Trophoblast cell (in vitro differentiated cells and primary cell): ENCODE data around the gene RSBN1L.
"Not testable (repeated sequence)": the region's sequence is repeated elsewhere in the genome, so short reads cannot be mapped to it uniquely, and the experiment has no call there.

ENCODE experiments used
- DNase-seq, 2 donors: peaks; one replicate each; pipeline ENCODE4 v3.0.0-alpha.2; 2016
- H2AFZ ChIP-seq: 2 replicates; pipeline ENCODE4 v1.6.1; 2013; ENCODE audit warnings: low read length, moderate library complexity, mild to moderate bottlenecking; ENCODE audit not compliant: insufficient read depth, poor library complexity
- H2AK5ac ChIP-seq: 2 replicates; pipeline ENCODE4 v1.6.1; 2013; ENCODE audit warnings: mild to moderate bottlenecking, low read length
- H2BK120ac ChIP-seq: 2 replicates; pipeline ENCODE4 v1.6.1; 2013; ENCODE audit warnings: low read length, mild to moderate bottlenecking, moderate library complexity; ENCODE audit not compliant: insufficient read depth, poor library complexity
- H2BK12ac ChIP-seq: 2 replicates; pipeline ENCODE4 v1.6.1; 2013; ENCODE audit warnings: mild to moderate bottlenecking, low read length, moderate library complexity
- H2BK5ac ChIP-seq: 2 replicates; pipeline ENCODE4 v1.6.1; 2013; ENCODE audit warnings: low read length, low read depth, moderate library complexity, mild to moderate bottlenecking; ENCODE audit not compliant: poor library complexity
- H3K14ac ChIP-seq: 2 replicates; pipeline ENCODE4 v1.6.1; 2013; ENCODE audit warnings: mild to moderate bottlenecking, low read length
- H3K18ac ChIP-seq: 2 replicates; pipeline ENCODE4 v1.6.1; 2013; ENCODE audit warnings: mild to moderate bottlenecking, low read length
- H3K23ac ChIP-seq: 2 replicates; pipeline ENCODE4 v1.6.1; 2013; ENCODE audit warnings: low read length
- H3K27ac ChIP-seq: 2 replicates; pipeline ENCODE4 v1.5.1; 2013; ENCODE audit warnings: low read depth, mild to moderate bottlenecking, inconsistent platforms, low read length, moderate library complexity
- H3K27me3 ChIP-seq: 2 replicates; pipeline ENCODE4 v1.6.1; 2013; ENCODE audit warnings: inconsistent platforms, mild to moderate bottlenecking, low read length, moderate library complexity; ENCODE audit not compliant: insufficient read depth
- H3K36me3 ChIP-seq, 2 experiments: 1 replicate in 1 of 2; 2 replicates in 1 of 2; pipeline ENCODE4 v1.6.1; 2013; ENCODE audit warnings: low read length in 2 of 2, mild to moderate bottlenecking in 2 of 2, moderate library complexity in 1 of 2; ENCODE audit not compliant: insufficient read depth in 2 of 2, control insufficient read depth in 1 of 2
- H3K4ac ChIP-seq: 2 replicates; pipeline ENCODE4 v1.6.1; 2013; ENCODE audit warnings: low read depth, mild to moderate bottlenecking, low read length, moderate library complexity
- H3K4me1 ChIP-seq, 2 experiments: 1 replicate in 1 of 2; 2 replicates in 1 of 2; pipeline ENCODE4 v1.6.1; 2013; ENCODE audit warnings: low read length in 2 of 2, mild to moderate bottlenecking in 2 of 2, moderate library complexity in 1 of 2; ENCODE audit not compliant: insufficient read depth in 2 of 2, control insufficient read depth in 1 of 2
- H3K4me2 ChIP-seq: 2 replicates; pipeline ENCODE4 v1.6.1; 2013; ENCODE audit warnings: inconsistent platforms, mild to moderate bottlenecking, low read length, moderate library complexity
- H3K4me3 ChIP-seq: 2 replicates; pipeline ENCODE4 v1.5.1; 2013; ENCODE audit warnings: mild to moderate bottlenecking, low read depth, low read length, inconsistent platforms
- H3K79me1 ChIP-seq: one replicate; pipeline ENCODE4 v1.6.1; 2013; ENCODE audit warnings: low read length
- H3K79me2 ChIP-seq: 2 replicates; pipeline ENCODE4 v1.6.1; 2013; ENCODE audit warnings: low read length, mild to moderate bottlenecking; ENCODE audit not compliant: control insufficient read depth, insufficient read depth, poor library complexity
- H3K9ac ChIP-seq: 2 replicates; pipeline ENCODE4 v1.6.1; 2013; ENCODE audit warnings: mild to moderate bottlenecking, low read length
- H3K9me3 ChIP-seq: 2 replicates; pipeline ENCODE4 v1.6.1; 2013; ENCODE audit warnings: low read depth, mild to moderate bottlenecking, control low read depth, inconsistent platforms, low read length; ENCODE audit not compliant: insufficient read depth
- H4K12ac ChIP-seq: 2 replicates; pipeline ENCODE4 v1.6.1; 2013; ENCODE audit warnings: low read depth, mild to moderate bottlenecking, low read length, moderate library complexity
- H4K8ac ChIP-seq: 2 replicates; pipeline ENCODE4 v1.6.1; 2013; ENCODE audit warnings: low read depth, mild to moderate bottlenecking, low read length, moderate library complexity
- H4K91ac ChIP-seq: one replicate; pipeline ENCODE4 v1.6.1; 2013; ENCODE audit warnings: low read depth, mild to moderate bottlenecking, low read length, moderate library complexity
- WGBS: extraction: QIAGEN DNeasy Blood & Tissue Kit; methylation state at CpG from one replicate; pipeline ENCODE4 v1.1.7; 2013; ENCODE audit warnings: missing lambda C conversion rate; ENCODE audit not compliant: insufficient read length, insufficient coverage; ENCODE audit errors: extremely low coverage; 5-methylcytosine and 5-hydroxymethylcytosine counted together

The RSBN1L gene

DNA sequence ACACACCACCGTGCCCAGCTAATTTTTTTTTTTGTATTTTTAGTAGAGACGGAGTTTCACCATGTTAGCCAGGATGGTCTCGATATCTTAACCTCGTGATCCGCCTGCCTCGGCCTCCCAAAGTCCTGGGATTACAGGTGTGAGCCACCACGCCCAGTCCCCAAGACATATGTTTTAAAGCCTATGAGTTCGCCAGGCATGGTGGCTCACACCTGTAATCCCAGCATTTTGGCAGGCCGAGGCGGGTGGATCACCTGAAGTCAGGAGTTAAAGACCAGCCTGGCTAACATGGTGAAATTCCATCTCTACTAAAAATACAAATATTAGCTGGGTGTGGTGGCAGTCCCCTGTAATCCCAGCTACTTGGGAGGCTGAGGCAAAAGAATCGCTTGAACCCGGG lies 43.4 kb upstream of the RSBN1L start:
- not testable (repeated sequence) for H3K79me1 ChIP-seq, H2AFZ ChIP-seq, H3K79me2 ChIP-seq, H4K91ac ChIP-seq, H3K27ac ChIP-seq, H3K27me3 ChIP-seq, H3K14ac ChIP-seq, H3K9me3 ChIP-seq, H3K4me2 ChIP-seq, H3K9ac ChIP-seq, H3K23ac ChIP-seq, H4K12ac ChIP-seq, H2BK120ac ChIP-seq, DNase-seq, H3K4me1 ChIP-seq, H3K18ac ChIP-seq, H2AK5ac ChIP-seq, H2BK5ac ChIP-seq, H2BK12ac ChIP-seq, H3K4ac ChIP-seq, H4K8ac ChIP-seq, H3K4me3 ChIP-seq
- H3K36me3 ChIP-seq: peaks cover 26 to 27% of the 10 kb centered on the region in 2 experiments
- no CpG with 5 or more reads among the region's 12 CpGs for WGBS

DNA sequence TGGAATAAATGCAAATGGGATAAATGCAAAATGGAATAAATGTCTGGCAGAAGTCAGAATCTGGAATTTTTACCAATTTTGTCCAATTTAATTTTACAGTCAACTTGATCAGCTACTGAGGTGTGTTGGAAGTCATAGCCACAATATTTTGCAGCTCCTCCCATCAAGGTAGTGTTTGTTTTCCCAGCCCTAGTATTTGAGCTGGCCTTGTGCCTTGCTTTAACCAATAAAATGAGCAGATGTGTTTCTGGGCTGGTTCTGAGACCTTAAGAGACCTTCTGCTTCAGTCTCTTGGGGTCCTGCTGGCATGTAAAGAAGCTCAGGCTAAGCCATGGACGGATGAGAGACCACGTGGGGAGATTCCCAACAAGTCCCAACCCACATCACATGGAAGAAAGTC lies 42.7 kb upstream of the RSBN1L start:
- H2BK5ac ChIP-seq: no peak overlapping the region
- H2AFZ ChIP-seq: no peak overlapping the region
- no peak overlapping the region for H3K14ac ChIP-seq
- H3K27me3 ChIP-seq: no peaks in the 10 kb centered on the region
- no peaks in the 10 kb centered on the region for H3K79me1 ChIP-seq
- no peak overlapping the region for H3K4me2 ChIP-seq
- H3K23ac ChIP-seq: no peak overlapping the region
- H3K79me2 ChIP-seq: no peaks in the 10 kb centered on the region
- H4K91ac ChIP-seq: no peak overlapping the region
- H3K18ac ChIP-seq: no peak overlapping the region
- no peak overlapping the region for H2BK120ac ChIP-seq
- no peak overlapping the region for H3K27ac ChIP-seq
- H4K12ac ChIP-seq: no peak overlapping the region
- no CpG with 5 or more reads among the region's 2 CpGs for WGBS
- peaks cover 22 to 23% of the 10 kb centered on the region in 2 experiments for H3K36me3 ChIP-seq
- H3K4me1 ChIP-seq: no peaks in the 10 kb centered on the region
- no peak overlapping the region for H3K9ac ChIP-seq
- H2AK5ac ChIP-seq: no peak overlapping the region
- H3K4me3 ChIP-seq: no peak overlapping the region
- no peak for DNase-seq
- H3K4ac ChIP-seq: no peak overlapping the region
- no peak overlapping the region for H4K8ac ChIP-seq
- no peak overlapping the region for H2BK12ac ChIP-seq
- H3K9me3 ChIP-seq: no peaks in the 10 kb centered on the region

DNA sequence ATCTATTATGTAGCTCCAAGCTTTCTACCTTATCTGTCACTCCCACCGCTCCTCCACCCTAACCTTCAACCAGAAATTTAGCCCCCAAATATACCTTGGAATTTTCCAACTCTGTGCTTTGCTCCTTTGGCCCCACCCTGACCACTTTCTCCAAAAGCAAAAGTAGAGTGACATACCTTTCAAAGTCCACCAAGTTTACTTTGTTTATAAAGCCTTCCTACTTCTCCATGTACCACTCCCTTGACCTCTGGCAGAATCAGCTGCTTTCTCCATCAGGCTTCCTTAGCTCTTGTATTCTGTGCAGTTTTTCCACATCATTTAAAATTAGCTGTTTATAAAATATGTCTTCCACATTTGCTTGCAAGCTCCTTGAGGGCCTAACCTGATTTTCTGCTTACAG lies 40.9 kb upstream of the RSBN1L start:
- no peak overlapping the region for H3K4me3 ChIP-seq
- H2BK120ac ChIP-seq: no peak overlapping the region
- no peak overlapping the region for H4K91ac ChIP-seq
- H3K36me3 ChIP-seq: peaks cover 29 to 30% of the 10 kb centered on the region in 2 experiments
- no peak overlapping the region for H4K8ac ChIP-seq
- H3K27ac ChIP-seq: no peak overlapping the region
- no peak overlapping the region for H3K9ac ChIP-seq
- H3K27me3 ChIP-seq: no peaks in the 10 kb centered on the region
- H3K4me2 ChIP-seq: no peak overlapping the region
- H3K14ac ChIP-seq: no peak overlapping the region
- H2AFZ ChIP-seq: no peak overlapping the region
- no peaks in the 10 kb centered on the region for H3K4me1 ChIP-seq
- H3K9me3 ChIP-seq: no peaks in the 10 kb centered on the region
- no peak overlapping the region for H2BK12ac ChIP-seq
- no CpG with 5 or more reads among the region's 1 CpG for WGBS
- H3K18ac ChIP-seq: no peak overlapping the region
- H3K23ac ChIP-seq: no peak overlapping the region
- no peak overlapping the region for H3K4ac ChIP-seq
- no peaks in the 10 kb centered on the region for H3K79me2 ChIP-seq
- H2BK5ac ChIP-seq: no peak overlapping the region
- no peak overlapping the region for H4K12ac ChIP-seq
- no peaks in the 10 kb centered on the region for H3K79me1 ChIP-seq
- H2AK5ac ChIP-seq: no peak overlapping the region
- DNase-seq: no peak

DNA sequence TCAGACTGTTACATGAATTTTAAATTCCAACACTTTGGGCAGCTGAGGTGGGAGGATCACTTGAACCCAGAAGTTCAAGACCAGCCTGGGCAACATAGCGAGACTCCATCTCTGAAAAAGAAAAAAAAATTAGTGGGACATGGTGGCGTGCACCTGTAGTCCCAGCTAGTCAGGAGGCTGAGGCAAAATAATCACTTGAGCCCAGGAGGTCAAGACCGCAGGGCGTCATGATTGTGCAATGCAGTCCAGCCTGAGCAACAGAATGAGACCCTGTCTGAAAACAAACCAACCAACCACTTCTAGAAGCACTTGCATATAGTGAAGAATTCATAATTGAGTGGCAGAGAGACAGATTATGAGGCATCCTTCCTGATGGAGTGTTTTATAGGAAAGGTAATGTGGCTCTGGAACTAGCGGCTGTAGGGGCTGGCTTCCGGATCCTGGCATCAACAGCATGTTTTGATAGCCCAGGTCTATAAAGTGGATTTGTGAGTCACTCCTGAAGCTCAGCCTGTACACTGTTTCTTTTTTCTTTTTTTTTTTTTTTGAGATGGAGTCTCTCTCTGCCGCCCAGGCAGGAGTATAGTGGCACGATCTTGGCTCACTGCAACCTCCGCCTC lies 40.3 kb upstream of the RSBN1L start:
- WGBS: no CpG with 5 or more reads among the region's 9 CpGs
- H4K8ac ChIP-seq: no peak overlapping the region
- no peak overlapping the region for H4K12ac ChIP-seq
- no peak overlapping the region for H3K18ac ChIP-seq
- H3K36me3 ChIP-seq: peaks cover 29 to 33% of the 10 kb centered on the region in 2 experiments
- no peak overlapping the region for H3K9ac ChIP-seq
- DNase-seq: no peak
- no peak overlapping the region for H2BK120ac ChIP-seq
- no peak overlapping the region for H3K4me2 ChIP-seq
- no peak overlapping the region for H3K4me3 ChIP-seq
- no peaks in the 10 kb centered on the region for H3K4me1 ChIP-seq
- H3K23ac ChIP-seq: no peak overlapping the region
- no peak overlapping the region for H4K91ac ChIP-seq
- H2AK5ac ChIP-seq: no peak overlapping the region
- no peak overlapping the region for H3K27ac ChIP-seq
- H2BK12ac ChIP-seq: no peak overlapping the region
- H3K14ac ChIP-seq: no peak overlapping the region
- H2AFZ ChIP-seq: no peak overlapping the region
- H2BK5ac ChIP-seq: no peak overlapping the region
- H3K79me2 ChIP-seq: no peaks in the 10 kb centered on the region
- no peaks in the 10 kb centered on the region for H3K9me3 ChIP-seq
- no peaks in the 10 kb centered on the region for H3K79me1 ChIP-seq
- no peak overlapping the region for H3K4ac ChIP-seq
- no peaks in the 10 kb centered on the region for H3K27me3 ChIP-seq
